GM23338 (cell line): ENCODE data around the gene NEO1.

Source experiments
- CREB1 ChIP-seq: fragments of 250-450 bp; sonication (Bioruptor Pico); IDR thresholded peaks from 2 replicates; pipeline ENCODE4 v1.5.0; 2020; ENCODE audit warnings: low read depth, mild to moderate bottlenecking, moderate library complexity
- EZH2 ChIP-seq: fragments of 200-600 bp; sonication (generic); IDR thresholded peaks from one replicate; pipeline ENCODE4 v1.8.0; 2017; ENCODE audit warnings: antibody characterized with exemption, mild to moderate bottlenecking, low read depth; ENCODE audit not compliant: unreplicated experiment
- EZH2phosphoT487 ChIP-seq: fragments of 200-600 bp; sonication (generic); IDR thresholded peaks from one replicate; pipeline ENCODE4 v1.8.1; 2018; ENCODE audit warnings: antibody characterized with exemption; ENCODE audit not compliant: unreplicated experiment
- JUNB ChIP-seq: IDR thresholded peaks from one replicate; pipeline ENCODE4 v1.6.1; 2016; ENCODE audit warnings: antibody characterized with exemption; ENCODE audit not compliant: unreplicated experiment
- NANOG ChIP-seq: IDR thresholded peaks from 2 replicates; pipeline ENCODE4 v1.6.1; 2016; ENCODE audit warnings: antibody characterized with exemption, borderline replicate concordance
- POLR2AphosphoS5 ChIP-seq: IDR thresholded peaks from 2 replicates; pipeline ENCODE4 v1.6.1; 2016; ENCODE audit warnings: antibody characterized with exemption, low read depth
- STAT1 ChIP-seq: IDR thresholded peaks from one replicate; pipeline ENCODE4 v1.6.1; 2016; ENCODE audit warnings: antibody characterized with exemption; ENCODE audit not compliant: unreplicated experiment
- ZNF331 ChIP-seq: fragments of 250-450 bp; sonication (Bioruptor Pico); IDR thresholded peaks from 2 replicates; pipeline ENCODE4 v1.5.0; 2020; ENCODE audit warnings: low read depth, mild to moderate bottlenecking, moderate library complexity
- TF ChIP-seq, protein P1 (sequence below), 2 experiments: fragments of 200-600 bp in 1 of 2; sonication (generic) in 1 of 2; conservative IDR thresholded peaks; 2 replicates each; pipeline versions ENCODE4 v1.5.1 to v1.6.1; 2016 to 2017; ENCODE audit warnings: antibody characterized with exemption in 2 of 2, low read depth in 2 of 2, mild to moderate bottlenecking in 2 of 2, moderate library complexity in 1 of 2
- TF ChIP-seq, protein P2 (sequence below): IDR thresholded peaks from one replicate; pipeline ENCODE4 v1.6.1; 2018; ENCODE audit warnings: antibody characterized with exemption; ENCODE audit not compliant: unreplicated experiment
- TF ChIP-seq, protein P3 (sequence below): IDR thresholded peaks from 2 replicates; pipeline ENCODE4 v1.6.1; 2016; ENCODE audit warnings: antibody characterized with exemption
- TF ChIP-seq, protein P4 (sequence below): fragments of 250-450 bp; sonication (Bioruptor Pico); IDR thresholded peaks from 2 replicates; pipeline ENCODE4 v1.5.0; 2020; ENCODE audit warnings: mild to moderate bottlenecking, moderate library complexity

GRCh38 chr15:73141216-73141900 lies 89.1 kb downstream of the NEO1 start:
- TF ChIP-seq, protein P1, sequence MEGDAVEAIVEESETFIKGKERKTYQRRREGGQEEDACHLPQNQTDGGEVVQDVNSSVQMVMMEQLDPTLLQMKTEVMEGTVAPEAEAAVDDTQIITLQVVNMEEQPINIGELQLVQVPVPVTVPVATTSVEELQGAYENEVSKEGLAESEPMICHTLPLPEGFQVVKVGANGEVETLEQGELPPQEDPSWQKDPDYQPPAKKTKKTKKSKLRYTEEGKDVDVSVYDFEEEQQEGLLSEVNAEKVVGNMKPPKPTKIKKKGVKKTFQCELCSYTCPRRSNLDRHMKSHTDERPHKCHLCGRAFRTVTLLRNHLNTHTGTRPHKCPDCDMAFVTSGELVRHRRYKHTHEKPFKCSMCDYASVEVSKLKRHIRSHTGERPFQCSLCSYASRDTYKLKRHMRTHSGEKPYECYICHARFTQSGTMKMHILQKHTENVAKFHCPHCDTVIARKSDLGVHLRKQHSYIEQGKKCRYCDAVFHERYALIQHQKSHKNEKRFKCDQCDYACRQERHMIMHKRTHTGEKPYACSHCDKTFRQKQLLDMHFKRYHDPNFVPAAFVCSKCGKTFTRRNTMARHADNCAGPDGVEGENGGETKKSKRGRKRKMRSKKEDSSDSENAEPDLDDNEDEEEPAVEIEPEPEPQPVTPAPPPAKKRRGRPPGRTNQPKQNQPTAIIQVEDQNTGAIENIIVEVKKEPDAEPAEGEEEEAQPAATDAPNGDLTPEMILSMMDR (conservative IDR thresholded peaks at IDR 0.05; ENCODE audit: low read depth in 2 of 2), result no peak
- TF ChIP-seq POLR2AphosphoS5, result no peak
- no peak for TF ChIP-seq EZH2phosphoT487
- no peak for TF ChIP-seq EZH2
- TF ChIP-seq CREB1, result no peak
- TF ChIP-seq, protein P2, sequence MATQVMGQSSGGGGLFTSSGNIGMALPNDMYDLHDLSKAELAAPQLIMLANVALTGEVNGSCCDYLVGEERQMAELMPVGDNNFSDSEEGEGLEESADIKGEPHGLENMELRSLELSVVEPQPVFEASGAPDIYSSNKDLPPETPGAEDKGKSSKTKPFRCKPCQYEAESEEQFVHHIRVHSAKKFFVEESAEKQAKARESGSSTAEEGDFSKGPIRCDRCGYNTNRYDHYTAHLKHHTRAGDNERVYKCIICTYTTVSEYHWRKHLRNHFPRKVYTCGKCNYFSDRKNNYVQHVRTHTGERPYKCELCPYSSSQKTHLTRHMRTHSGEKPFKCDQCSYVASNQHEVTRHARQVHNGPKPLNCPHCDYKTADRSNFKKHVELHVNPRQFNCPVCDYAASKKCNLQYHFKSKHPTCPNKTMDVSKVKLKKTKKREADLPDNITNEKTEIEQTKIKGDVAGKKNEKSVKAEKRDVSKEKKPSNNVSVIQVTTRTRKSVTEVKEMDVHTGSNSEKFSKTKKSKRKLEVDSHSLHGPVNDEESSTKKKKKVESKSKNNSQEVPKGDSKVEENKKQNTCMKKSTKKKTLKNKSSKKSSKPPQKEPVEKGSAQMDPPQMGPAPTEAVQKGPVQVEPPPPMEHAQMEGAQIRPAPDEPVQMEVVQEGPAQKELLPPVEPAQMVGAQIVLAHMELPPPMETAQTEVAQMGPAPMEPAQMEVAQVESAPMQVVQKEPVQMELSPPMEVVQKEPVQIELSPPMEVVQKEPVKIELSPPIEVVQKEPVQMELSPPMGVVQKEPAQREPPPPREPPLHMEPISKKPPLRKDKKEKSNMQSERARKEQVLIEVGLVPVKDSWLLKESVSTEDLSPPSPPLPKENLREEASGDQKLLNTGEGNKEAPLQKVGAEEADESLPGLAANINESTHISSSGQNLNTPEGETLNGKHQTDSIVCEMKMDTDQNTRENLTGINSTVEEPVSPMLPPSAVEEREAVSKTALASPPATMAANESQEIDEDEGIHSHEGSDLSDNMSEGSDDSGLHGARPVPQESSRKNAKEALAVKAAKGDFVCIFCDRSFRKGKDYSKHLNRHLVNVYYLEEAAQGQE, result no peak
- no peak for TF ChIP-seq JUNB
- TF ChIP-seq, protein P3, sequence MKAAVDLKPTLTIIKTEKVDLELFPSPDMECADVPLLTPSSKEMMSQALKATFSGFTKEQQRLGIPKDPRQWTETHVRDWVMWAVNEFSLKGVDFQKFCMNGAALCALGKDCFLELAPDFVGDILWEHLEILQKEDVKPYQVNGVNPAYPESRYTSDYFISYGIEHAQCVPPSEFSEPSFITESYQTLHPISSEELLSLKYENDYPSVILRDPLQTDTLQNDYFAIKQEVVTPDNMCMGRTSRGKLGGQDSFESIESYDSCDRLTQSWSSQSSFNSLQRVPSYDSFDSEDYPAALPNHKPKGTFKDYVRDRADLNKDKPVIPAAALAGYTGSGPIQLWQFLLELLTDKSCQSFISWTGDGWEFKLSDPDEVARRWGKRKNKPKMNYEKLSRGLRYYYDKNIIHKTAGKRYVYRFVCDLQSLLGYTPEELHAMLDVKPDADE, result no peak
- TF ChIP-seq NANOG, result no peak
- no peak for TF ChIP-seq ZNF331 (CRISPR knock-in tag)
- TF ChIP-seq, protein P4, sequence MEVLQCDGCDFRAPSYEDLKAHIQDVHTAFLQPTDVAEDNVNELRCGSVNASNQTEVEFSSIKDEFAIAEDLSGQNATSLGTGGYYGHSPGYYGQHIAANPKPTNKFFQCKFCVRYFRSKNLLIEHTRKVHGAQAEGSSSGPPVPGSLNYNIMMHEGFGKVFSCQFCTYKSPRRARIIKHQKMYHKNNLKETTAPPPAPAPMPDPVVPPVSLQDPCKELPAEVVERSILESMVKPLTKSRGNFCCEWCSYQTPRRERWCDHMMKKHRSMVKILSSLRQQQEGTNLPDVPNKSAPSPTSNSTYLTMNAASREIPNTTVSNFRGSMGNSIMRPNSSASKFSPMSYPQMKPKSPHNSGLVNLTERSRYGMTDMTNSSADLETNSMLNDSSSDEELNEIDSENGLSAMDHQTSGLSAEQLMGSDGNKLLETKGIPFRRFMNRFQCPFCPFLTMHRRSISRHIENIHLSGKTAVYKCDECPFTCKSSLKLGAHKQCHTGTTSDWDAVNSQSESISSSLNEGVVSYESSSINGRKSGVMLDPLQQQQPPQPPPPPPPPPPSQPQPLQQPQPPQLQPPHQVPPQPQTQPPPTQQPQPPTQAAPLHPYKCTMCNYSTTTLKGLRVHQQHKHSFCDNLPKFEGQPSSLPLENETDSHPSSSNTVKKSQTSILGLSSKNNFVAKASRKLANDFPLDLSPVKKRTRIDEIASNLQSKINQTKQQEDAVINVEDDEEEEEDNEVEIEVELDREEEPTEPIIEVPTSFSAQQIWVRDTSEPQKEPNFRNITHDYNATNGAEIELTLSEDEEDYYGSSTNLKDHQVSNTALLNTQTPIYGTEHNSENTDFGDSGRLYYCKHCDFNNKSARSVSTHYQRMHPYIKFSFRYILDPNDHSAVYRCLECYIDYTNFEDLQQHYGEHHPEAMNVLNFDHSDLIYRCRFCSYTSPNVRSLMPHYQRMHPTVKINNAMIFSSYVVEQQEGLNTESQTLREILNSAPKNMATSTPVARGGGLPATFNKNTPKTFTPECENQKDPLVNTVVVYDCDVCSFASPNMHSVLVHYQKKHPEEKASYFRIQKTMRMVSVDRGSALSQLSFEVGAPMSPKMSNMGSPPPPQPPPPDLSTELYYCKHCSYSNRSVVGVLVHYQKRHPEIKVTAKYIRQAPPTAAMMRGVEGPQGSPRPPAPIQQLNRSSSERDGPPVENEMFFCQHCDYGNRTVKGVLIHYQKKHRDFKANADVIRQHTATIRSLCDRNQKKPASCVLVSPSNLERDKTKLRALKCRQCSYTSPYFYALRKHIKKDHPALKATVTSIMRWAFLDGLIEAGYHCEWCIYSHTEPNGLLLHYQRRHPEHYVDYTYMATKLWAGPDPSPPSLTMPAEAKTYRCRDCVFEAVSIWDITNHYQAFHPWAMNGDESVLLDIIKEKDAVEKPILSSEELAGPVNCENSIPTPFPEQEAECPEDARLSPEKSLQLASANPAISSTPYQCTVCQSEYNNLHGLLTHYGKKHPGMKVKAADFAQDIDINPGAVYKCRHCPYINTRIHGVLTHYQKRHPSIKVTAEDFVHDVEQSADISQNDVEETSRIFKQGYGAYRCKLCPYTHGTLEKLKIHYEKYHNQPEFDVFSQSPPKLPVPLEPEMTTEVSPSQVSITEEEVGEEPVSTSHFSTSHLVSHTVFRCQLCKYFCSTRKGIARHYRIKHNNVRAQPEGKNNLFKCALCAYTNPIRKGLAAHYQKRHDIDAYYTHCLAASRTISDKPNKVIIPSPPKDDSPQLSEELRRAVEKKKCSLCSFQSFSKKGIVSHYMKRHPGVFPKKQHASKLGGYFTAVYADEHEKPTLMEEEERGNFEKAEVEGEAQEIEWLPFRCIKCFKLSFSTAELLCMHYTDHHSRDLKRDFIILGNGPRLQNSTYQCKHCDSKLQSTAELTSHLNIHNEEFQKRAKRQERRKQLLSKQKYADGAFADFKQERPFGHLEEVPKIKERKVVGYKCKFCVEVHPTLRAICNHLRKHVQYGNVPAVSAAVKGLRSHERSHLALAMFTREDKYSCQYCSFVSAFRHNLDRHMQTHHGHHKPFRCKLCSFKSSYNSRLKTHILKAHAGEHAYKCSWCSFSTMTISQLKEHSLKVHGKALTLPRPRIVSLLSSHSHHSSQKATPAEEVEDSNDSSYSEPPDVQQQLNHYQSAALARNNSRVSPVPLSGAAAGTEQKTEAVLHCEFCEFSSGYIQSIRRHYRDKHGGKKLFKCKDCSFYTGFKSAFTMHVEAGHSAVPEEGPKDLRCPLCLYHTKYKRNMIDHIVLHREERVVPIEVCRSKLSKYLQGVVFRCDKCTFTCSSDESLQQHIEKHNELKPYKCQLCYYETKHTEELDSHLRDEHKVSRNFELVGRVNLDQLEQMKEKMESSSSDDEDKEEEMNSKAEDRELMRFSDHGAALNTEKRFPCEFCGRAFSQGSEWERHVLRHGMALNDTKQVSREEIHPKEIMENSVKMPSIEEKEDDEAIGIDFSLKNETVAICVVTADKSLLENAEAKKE, result no peak
- no peak for TF ChIP-seq STAT1
